Stomach (tissue), 8 donors: Measurements from ENCODE around the gene FRRS1. TPM values are rescaled to one million over a fixed set of nuclear protein-coding genes. Genes with fewer than 3 reads are reported as not detected.

Source experiments
- polyA plus RNA-seq, 3 donors: library from polyadenylated mRNA; stranded (reverse); fragments of 200-250 nt; gene quantifications; one replicate each; pipeline ENCODE4 v1.2.3, GENCODE V29; 2013
- small RNA-seq, 4 donors: library from RNA; depleted of rRNA; stranded (forward); fragments of <200 nt; gene quantifications; one replicate each; pipeline ENCODE3, GENCODE V24; 2016
- total RNA-seq, 5 donors: library from RNA; depleted of rRNA; stranded (reverse); fragments of >200 nt; gene quantifications; one replicate each; pipeline versions ENCODE4 v1.1.0 to v1.2.3, GENCODE V29; 2014 to 2016
- donor health status: healthy with polysubstance abuse.
- donor health status: Bipolar disorder and iron deficiency.
- donor health status: healthy.

FRRS1 gene
- total and polyA plus RNA-seq, 8 donors, result 0.46 to 21.1 (median 4.0) TPM

Small RNAs within 50 kb of the gene (small RNA-seq; reads per million reads assigned to genes)
- gene RF00019 (0 reads per million in 4 donors), gene RNU4-75P (0 reads per million in 4 donors)

Other genes with a start within 250 kb of the FRRS1 start
- 10 to 100 TPM in 1 of 5 donors, 1 to 10 TPM in 4; 1.2 to 16.2 (median 4.6) TPM for gene PALMD, start 120.5 kb downstream of the FRRS1 start, total RNA-seq
- gene PALMD, start 120.5 kb downstream of the FRRS1 start, polyA plus RNA-seq, result 10 to 100 TPM in 1 of 3 donors, 1 to 10 TPM in 2; 1.8 to 15.0 (median 2.6) TPM
- 100 to 1,000 TPM in 1 of 5 donors, 10 to 100 TPM in 4; 12.5 to 107 (median 33.9) TPM for gene AGL, start 83.7 kb upstream of the FRRS1 start, total RNA-seq
- gene AGL, start 83.7 kb upstream of the FRRS1 start, polyA plus RNA-seq, result 1 to 10 TPM; 4.3 to 7.4 (median 4.3) TPM
- 100 to 1,000 TPM in 2 of 5 donors, 10 to 100 TPM in 3; 37.1 to 206 (median 83.6) TPM for gene SLC35A3, start 203.4 kb upstream of the FRRS1 start, total RNA-seq
- 10 to 100 TPM in 1 of 3 donors, 1 to 10 TPM in 2; 5.7 to 12.4 (median 9.6) TPM for gene SLC35A3, start 203.4 kb upstream of the FRRS1 start, polyA plus RNA-seq